ENCODE results near the gene ST6GALNAC5. TPM values are rescaled to one million over a fixed set of nuclear protein-coding genes. Genes with fewer than 3 reads are reported as not detected.

Gene ST6GALNAC5
- total RNA-seq, 3 donors from 2014 or later: 0.38 to 3.8 (median 1.3) TPM

GRCh38 chr1:77016386-77016985, 149.2 kb downstream of the ST6GALNAC5 start:
- intact Hi-C loops (cut with DNase I, micrococcal nuclease): no loop called here
- TF ChIP-seq CTCF (IDR thresholded peaks at IDR 0.05): no peak
- H3K4me1 ChIP-seq (ENCODE audit: low read depth): no peaks in the 10 kb centered on the region
- ATAC-seq: no peak
- H3K9me3 ChIP-seq: no peaks in the 10 kb centered on the region
- no peak overlapping the region for H3K4me3 ChIP-seq
- no peaks in the 10 kb centered on the region for H3K36me3 ChIP-seq (ENCODE audit: low read depth)
- DNase-seq: no peak

- H3K36me3 ChIP-seq (ENCODE audit: low read depth): no peaks in the 10 kb centered on the region
- ATAC-seq: no peak
- no peak for DNase-seq
- no peaks in the 10 kb centered on the region for H3K4me1 ChIP-seq (ENCODE audit: low read depth)
- H3K9me3 ChIP-seq: no peaks in the 10 kb centered on the region
- no peak overlapping the region for H3K4me3 ChIP-seq
- TF ChIP-seq CTCF (IDR thresholded peaks at IDR 0.05): no peak
- intact Hi-C loops (cut with DNase I, micrococcal nuclease): no loop called here
Measured at GRCh38 chr1:77018311-77018710, 151.0 kb downstream of the ST6GALNAC5 start.

- DNase-seq (no peak), ATAC-seq (no peak)
- TF ChIP-seq CTCF (IDR thresholded peaks at IDR 0.05): no peak
- Histone ChIP-seq H3K4me1 (ENCODE audit: low read depth) (no peaks in the 10 kb centered on the region), H3K9me3 (no peaks in the 10 kb centered on the region), H3K4me3 (no peak overlapping the region), H3K36me3 (ENCODE audit: low read depth) (no peaks in the 10 kb centered on the region)
- intact Hi-C loops (cut with DNase I, micrococcal nuclease): no loop called here
Measured at GRCh38 chr1:77018761-77019160, 151.5 kb downstream of the ST6GALNAC5 start.

- intact Hi-C loops (cut with DNase I, micrococcal nuclease): no loop called here
- TF ChIP-seq CTCF (IDR thresholded peaks at IDR 0.05): no peak
- H3K4me1 ChIP-seq (ENCODE audit: low read depth): no peaks in the 10 kb centered on the region
- H3K9me3 ChIP-seq: no peaks in the 10 kb centered on the region
- H3K36me3 ChIP-seq (ENCODE audit: low read depth): no peaks in the 10 kb centered on the region
- no peak overlapping the region for H3K4me3 ChIP-seq
- DNase-seq: no peak
- ATAC-seq: no peak
Measured at GRCh38 chr1:77021732-77022131, 154.5 kb downstream of the ST6GALNAC5 start.

GRCh38 chr1:77024500-77024899, 157.2 kb downstream of the ST6GALNAC5 start:
- H3K36me3 ChIP-seq (ENCODE audit: low read depth): no peaks in the 10 kb centered on the region
- H3K9me3 ChIP-seq: no peaks in the 10 kb centered on the region
- intact Hi-C loops (cut with DNase I, micrococcal nuclease): no loop called here
- ATAC-seq: no peak
- TF ChIP-seq CTCF (IDR thresholded peaks at IDR 0.05): no peak
- no peak for DNase-seq
- H3K4me1 ChIP-seq (ENCODE audit: low read depth): no peaks in the 10 kb centered on the region
- no peak overlapping the region for H3K4me3 ChIP-seq

- Histone ChIP-seq H3K9me3 (no peaks in the 10 kb centered on the region), H3K4me1 (ENCODE audit: low read depth) (no peaks in the 10 kb centered on the region), H3K4me3 (no peak overlapping the region), H3K36me3 (ENCODE audit: low read depth) (no peaks in the 10 kb centered on the region)
- no peak for ATAC-seq
- DNase-seq: no peak
- TF ChIP-seq CTCF (IDR thresholded peaks at IDR 0.05): no peak
- intact Hi-C loops (cut with DNase I, micrococcal nuclease): no loop called here
Measured at GRCh38 chr1:77025599-77025998, 158.3 kb downstream of the ST6GALNAC5 start.

Measured in mucosa of descending colon (tissue), 3 donors.